GM12875 (cell line): Measurements from ENCODE around the gene TECR.
"Not testable (repeated sequence)": the region's sequence is repeated elsewhere in the genome, so short reads cannot be mapped to it uniquely, and the experiment has no call there.

ENCODE experiments used
- H3K4me3 ChIP-seq: one replicate; pipeline ENCODE4 v1.5.1; 2011; ENCODE audit warnings: low read depth, low read length, control low read depth
- CTCF ChIP-seq: IDR thresholded peaks from 2 replicates; pipeline ENCODE4 v1.5.1; 2011; ENCODE audit warnings: low read depth, mild to moderate bottlenecking, control low read depth, inconsistent platforms, low read length, moderate library complexity, borderline replicate concordance; ENCODE audit not compliant: insufficient read depth

The TECR gene

GRCh38 chr19:14542711-14543328 is 13.4 kb downstream of the TECR start:
- no peak for TF ChIP-seq CTCF
- no peak overlapping the region for H3K4me3 ChIP-seq

- TF ChIP-seq CTCF = no peak
- H3K4me3 ChIP-seq = no peak overlapping the region
Observed at GRCh38 chr19:14544047-14544446, 14.7 kb downstream of the TECR start.

GRCh38 chr19:14544977-14545715 is 15.8 kb downstream of the TECR start:
- TF ChIP-seq CTCF = no peak
- H3K4me3 ChIP-seq = no peak overlapping the region

- H3K4me3 ChIP-seq = no peak overlapping the region
- TF ChIP-seq CTCF = no peak
Observed at GRCh38 chr19:14545716-14546082, 16.3 kb downstream of the TECR start.

- TF ChIP-seq CTCF = no peak
Observed at GRCh38 chr19:14550201-14550754, 20.9 kb downstream of the TECR start.

GRCh38 chr19:14551134-14552005 is 22.0 kb downstream of the TECR start:
- not testable (repeated sequence) for H3K4me3 ChIP-seq
- TF ChIP-seq CTCF = peak; percentile 46; the same call in 1 of the 2 replicates

More at GRCh38 chr19:14550201-14550754, 20.9 kb downstream of the TECR start:
- no peak overlapping the region for H3K4me3 ChIP-seq

- H3K4me3 ChIP-seq = not testable (repeated sequence)
Observed at GRCh38 chr19:14552006-14552360, 22.6 kb downstream of the TECR start.
